Activated CD8-positive, alpha-beta memory T cell treated with anti-CD3 and anti-CD28 coated beads, Interleukin-2, amount 50 U/mL, for 24 hours (primary cell): ENCODE results near the gene FADS6.

Source experiments
- DNase-seq: peaks from one replicate; pipeline ENCODE4 v3.0.0-alpha.2; 2020; ENCODE audit errors: extremely low read depth

Gene FADS6

DNA sequence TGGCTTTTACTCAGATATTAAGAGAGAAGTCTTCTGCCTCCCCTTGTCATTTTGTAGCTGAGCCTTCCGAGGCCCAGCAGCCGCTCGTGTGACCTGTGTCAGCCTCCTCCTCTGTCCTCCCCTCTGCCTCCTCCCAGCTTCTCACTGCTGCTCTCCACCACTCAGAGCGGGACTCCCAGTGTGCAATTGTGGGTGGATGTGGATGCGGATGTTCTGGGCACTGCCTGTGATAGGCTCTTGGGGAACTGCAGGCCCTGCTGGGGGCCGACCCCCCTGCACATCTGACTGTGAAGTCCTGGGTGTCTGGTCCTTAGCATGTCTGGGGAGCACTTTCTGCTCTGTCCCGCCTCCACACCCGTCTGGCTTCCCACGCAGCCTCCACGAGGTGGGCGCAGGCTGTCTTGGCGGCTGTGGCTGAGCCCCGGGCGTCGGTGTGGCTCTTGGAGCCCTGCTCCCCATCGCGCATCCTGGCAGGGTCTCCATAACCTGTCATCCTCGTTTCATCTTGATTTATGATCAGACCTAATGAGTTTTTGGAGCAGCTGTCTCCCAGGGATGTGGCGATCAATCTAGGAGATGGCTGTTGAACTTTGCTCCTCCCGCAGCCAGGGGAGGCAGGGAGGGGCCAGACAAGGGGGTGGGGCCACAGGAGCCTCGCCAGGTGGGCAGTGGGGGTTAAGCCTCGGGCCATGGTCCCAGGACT lies 61.8 kb downstream of the FADS6 start:
- DNase-seq: no peak

DNA sequence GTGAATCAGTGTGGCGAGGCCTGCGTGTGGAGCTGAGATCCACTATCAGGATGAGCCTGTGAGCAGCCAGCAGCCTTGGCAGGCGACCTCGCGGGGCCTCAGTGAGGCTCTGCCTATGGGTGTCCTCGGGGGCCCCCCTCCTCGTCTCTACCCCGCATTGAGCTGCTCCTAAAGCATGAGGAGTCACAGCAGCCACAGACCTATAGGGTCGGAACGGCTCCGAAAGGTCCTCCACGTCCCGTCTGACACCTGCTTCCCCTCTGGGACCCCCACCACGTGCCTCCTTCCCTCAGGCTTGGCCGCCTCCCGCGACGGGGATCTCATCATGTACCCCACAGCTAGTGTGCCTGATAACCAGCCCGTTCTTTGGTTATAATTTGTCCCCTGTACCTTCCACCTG lies 62.6 kb downstream of the FADS6 start:
- no peak for DNase-seq

DNA sequence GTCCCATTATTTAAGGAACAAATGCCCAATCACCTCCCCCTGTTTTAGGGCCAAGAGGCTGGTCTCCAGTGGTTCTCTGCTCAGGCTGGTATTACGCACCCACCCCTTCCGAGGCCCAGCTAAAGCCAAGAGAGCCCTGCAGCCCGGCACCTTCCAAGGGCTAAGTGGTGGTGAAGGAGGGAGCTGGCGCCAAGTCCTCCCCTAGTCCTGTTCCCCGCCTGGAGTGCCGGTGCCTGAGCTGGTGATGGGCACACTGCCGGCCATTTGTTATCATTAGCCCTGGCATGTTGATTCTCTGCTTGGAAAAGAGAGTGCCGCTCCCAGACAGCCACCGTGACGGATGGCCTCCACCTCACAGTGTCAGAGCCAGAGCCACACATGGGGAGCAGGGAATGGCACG lies 65.6 kb downstream of the FADS6 start:
- DNase-seq: no peak
